ENCODE data around the gene MFSD11. TPM values are rescaled to one million over a fixed set of nuclear protein-coding genes. Genes with fewer than 3 reads are reported as not detected.
A peak's percentile ranks its signal among the peaks of the same experiment; 100 is the strongest.
"Not testable (repeated sequence)": the region's sequence is repeated elsewhere in the genome, so short reads cannot be mapped to it uniquely, and the experiment has no call there.

The MFSD11 gene
- total RNA-seq, 1 experiment from 2014 or later: 42.3 TPM

DNA sequence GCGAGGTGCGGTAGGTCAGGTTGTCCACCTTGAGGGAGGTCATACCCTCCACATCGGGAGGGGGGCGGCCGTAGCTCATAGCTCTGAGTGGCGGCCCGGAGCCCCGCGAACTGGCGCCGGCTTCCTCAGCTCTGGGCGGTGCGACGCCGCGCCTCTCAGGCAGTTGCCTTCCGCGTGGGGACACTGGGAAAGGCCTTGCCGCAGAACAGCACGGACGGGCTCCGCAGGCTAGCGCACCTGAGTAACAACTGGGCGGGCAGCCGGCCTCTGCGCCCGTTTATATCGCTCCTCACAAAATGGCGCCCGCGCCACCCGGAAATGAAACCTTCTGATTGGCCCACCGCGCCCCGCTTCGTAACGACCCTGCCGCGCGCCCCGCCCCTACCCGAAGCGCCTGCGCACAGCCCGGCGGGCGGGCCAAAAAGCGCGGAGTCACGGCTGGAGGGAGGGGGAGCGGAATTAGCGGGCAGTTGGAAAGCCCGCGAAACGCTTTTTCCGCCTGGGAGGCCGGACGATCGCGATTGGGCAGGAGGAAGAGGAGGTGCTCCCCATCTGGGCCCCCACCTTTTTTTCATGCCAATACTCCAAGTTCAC lies 740 bp upstream of the MFSD11 start, which contains the start of gene SRSF2:
Gene SRSF2 (minus strand): TSS at position 250 of the 594 bp plus-strand sequence. CDS start 171 bp downstream, at position 79.
- ATAC-seq (peak; percentile 87), DNase-seq (ENCODE audit: low read depth, low spot score) (peak; percentile 76)
- in situ Hi-C loops (cut with HindIII; ENCODE audit: low pct_unique_long_range_greater_than_20kb, low sequenced_read_pairs) (no loop called here), intact Hi-C loops (cut with micrococcal nuclease; ENCODE audit: unreplicated experiment) (no loop called here)
- H3K36me3 ChIP-seq (ENCODE audit: control insufficient read depth, insufficient read depth, low read length): peaks cover 53% of the 10 kb centered on the region
- TF ChIP-seq, protein P1, sequence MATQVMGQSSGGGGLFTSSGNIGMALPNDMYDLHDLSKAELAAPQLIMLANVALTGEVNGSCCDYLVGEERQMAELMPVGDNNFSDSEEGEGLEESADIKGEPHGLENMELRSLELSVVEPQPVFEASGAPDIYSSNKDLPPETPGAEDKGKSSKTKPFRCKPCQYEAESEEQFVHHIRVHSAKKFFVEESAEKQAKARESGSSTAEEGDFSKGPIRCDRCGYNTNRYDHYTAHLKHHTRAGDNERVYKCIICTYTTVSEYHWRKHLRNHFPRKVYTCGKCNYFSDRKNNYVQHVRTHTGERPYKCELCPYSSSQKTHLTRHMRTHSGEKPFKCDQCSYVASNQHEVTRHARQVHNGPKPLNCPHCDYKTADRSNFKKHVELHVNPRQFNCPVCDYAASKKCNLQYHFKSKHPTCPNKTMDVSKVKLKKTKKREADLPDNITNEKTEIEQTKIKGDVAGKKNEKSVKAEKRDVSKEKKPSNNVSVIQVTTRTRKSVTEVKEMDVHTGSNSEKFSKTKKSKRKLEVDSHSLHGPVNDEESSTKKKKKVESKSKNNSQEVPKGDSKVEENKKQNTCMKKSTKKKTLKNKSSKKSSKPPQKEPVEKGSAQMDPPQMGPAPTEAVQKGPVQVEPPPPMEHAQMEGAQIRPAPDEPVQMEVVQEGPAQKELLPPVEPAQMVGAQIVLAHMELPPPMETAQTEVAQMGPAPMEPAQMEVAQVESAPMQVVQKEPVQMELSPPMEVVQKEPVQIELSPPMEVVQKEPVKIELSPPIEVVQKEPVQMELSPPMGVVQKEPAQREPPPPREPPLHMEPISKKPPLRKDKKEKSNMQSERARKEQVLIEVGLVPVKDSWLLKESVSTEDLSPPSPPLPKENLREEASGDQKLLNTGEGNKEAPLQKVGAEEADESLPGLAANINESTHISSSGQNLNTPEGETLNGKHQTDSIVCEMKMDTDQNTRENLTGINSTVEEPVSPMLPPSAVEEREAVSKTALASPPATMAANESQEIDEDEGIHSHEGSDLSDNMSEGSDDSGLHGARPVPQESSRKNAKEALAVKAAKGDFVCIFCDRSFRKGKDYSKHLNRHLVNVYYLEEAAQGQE (IDR thresholded peaks at IDR 0.05; ENCODE audit: insufficient read depth in 1 of 2, low read depth in 2 of 2, low read length in 1 of 2): peak; percentile 8 to 71; a peak in 2 of 4 replicates
- TF ChIP-seq SIN3A (IDR thresholded peaks at IDR 0.05; ENCODE audit: borderline replicate concordance, insufficient read depth, low read depth, low read length) (peak; percentile 96; the same call in 1 of the 2 replicates), TCF7L2 (IDR thresholded peaks at IDR 0.05; ENCODE audit: low read depth, low read length) (no peak), POLR2AphosphoS5 (IDR thresholded peaks at IDR 0.05; ENCODE audit: low read depth, low read length) (peak; percentile 100)
- TF ChIP-seq, protein P2, sequence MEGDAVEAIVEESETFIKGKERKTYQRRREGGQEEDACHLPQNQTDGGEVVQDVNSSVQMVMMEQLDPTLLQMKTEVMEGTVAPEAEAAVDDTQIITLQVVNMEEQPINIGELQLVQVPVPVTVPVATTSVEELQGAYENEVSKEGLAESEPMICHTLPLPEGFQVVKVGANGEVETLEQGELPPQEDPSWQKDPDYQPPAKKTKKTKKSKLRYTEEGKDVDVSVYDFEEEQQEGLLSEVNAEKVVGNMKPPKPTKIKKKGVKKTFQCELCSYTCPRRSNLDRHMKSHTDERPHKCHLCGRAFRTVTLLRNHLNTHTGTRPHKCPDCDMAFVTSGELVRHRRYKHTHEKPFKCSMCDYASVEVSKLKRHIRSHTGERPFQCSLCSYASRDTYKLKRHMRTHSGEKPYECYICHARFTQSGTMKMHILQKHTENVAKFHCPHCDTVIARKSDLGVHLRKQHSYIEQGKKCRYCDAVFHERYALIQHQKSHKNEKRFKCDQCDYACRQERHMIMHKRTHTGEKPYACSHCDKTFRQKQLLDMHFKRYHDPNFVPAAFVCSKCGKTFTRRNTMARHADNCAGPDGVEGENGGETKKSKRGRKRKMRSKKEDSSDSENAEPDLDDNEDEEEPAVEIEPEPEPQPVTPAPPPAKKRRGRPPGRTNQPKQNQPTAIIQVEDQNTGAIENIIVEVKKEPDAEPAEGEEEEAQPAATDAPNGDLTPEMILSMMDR (IDR thresholded peaks at IDR 0.05): no peak
- H3K27ac ChIP-seq (ENCODE audit: low read length): peak within 1 kb of the TSS; percentile 98
- POLR2A ChIA-PET: interaction anchor here (0.5 kb wide), 1 partner anchor 9 kb away, joined by 10 read pairs; no protein-coding TSS in a partner anchor
- CTCF ChIA-PET: no interaction called here
- no peaks in the 10 kb centered on the region for H3K9me3 ChIP-seq (ENCODE audit: control insufficient read depth, insufficient read depth, low read depth, low read length)
- no TSS peak for BruUV-seq (replicated peaks)
- H3K4me1 ChIP-seq (ENCODE audit: control insufficient read depth, insufficient read depth, low read length): peaks cover 42% of the 10 kb centered on the region
- H3K27me3 ChIP-seq (ENCODE audit: control insufficient read depth, insufficient read depth, low read length): no peaks in the 10 kb centered on the region
- H3K4me3 ChIP-seq (ENCODE audit: low read depth in 2 of 2, low read length in 2 of 2): peak within 1 kb of the TSS; percentile 96 to 97

GRCh38 chr17:76738468-76738850 lies 540 bp downstream of the MFSD11 start:
- peak overlapping the region; percentile 91 for H3K27ac ChIP-seq (ENCODE audit: low read length)
- DNase-seq (ENCODE audit: low read depth, low spot score): no peak
- H3K27me3 ChIP-seq (ENCODE audit: control insufficient read depth, insufficient read depth, low read length): no peaks in the 10 kb centered on the region
- intact Hi-C loops (cut with micrococcal nuclease; ENCODE audit: unreplicated experiment) (no loop called here), in situ Hi-C loops (cut with HindIII; ENCODE audit: low pct_unique_long_range_greater_than_20kb, low sequenced_read_pairs) (no loop called here)
- POLR2A ChIA-PET: interaction anchor here (0.5 kb wide), 1 partner anchor 11 kb away, joined by 5 read pairs; no protein-coding TSS in a partner anchor
- no peaks in the 10 kb centered on the region for H3K9me3 ChIP-seq (ENCODE audit: control insufficient read depth, insufficient read depth, low read depth, low read length)
- BruUV-seq (replicated peaks): TSS peak; percentile 77
- peaks cover 34% of the 10 kb centered on the region for H3K4me1 ChIP-seq (ENCODE audit: control insufficient read depth, insufficient read depth, low read length)
- CTCF ChIA-PET: interaction anchor here (0.6 kb wide), 1 partner anchor 16 kb away, joined by 4 read pairs; no protein-coding TSS in a partner anchor
- ATAC-seq: no peak
- TF ChIP-seq, protein P1 (IDR thresholded peaks at IDR 0.05; ENCODE audit: insufficient read depth in 1 of 2, low read depth in 2 of 2, low read length in 1 of 2): no peak
- TF ChIP-seq TCF7L2 (IDR thresholded peaks at IDR 0.05; ENCODE audit: low read depth, low read length) (no peak), SIN3A (IDR thresholded peaks at IDR 0.05; ENCODE audit: borderline replicate concordance, insufficient read depth, low read depth, low read length) (no peak), POLR2AphosphoS5 (IDR thresholded peaks at IDR 0.05; ENCODE audit: low read depth, low read length) (no peak)
- TF ChIP-seq, protein P2 (IDR thresholded peaks at IDR 0.05): no peak
- H3K36me3 ChIP-seq (ENCODE audit: control insufficient read depth, insufficient read depth, low read length): peaks cover 44% of the 10 kb centered on the region
- H3K4me3 ChIP-seq (ENCODE audit: low read depth in 2 of 2, low read length in 2 of 2): peak overlapping the region; percentile 75 to 96

GRCh38 chr17:76739568-76740115 lies 1.7 kb downstream of the MFSD11 start:
- ATAC-seq; H3K27me3 ChIP-seq (ENCODE audit: control insufficient read depth, insufficient read depth, low read length); DNase-seq (ENCODE audit: low read depth, low spot score); in situ Hi-C loops (cut with HindIII; ENCODE audit: low pct_unique_long_range_greater_than_20kb, low sequenced_read_pairs); BruUV-seq (replicated peaks); H3K9me3 ChIP-seq (ENCODE audit: control insufficient read depth, insufficient read depth, low read depth, low read length); intact Hi-C loops (cut with micrococcal nuclease; ENCODE audit: unreplicated experiment): not testable (repeated sequence)
- Histone ChIP-seq H3K27ac (ENCODE audit: low read length) (peak overlapping the region; percentile 91), H3K4me3 (ENCODE audit: low read depth in 2 of 2, low read length in 2 of 2) (peak overlapping the region in 1 of 2 experiments; percentile 96; a peak in 2 of 4 replicates), H3K36me3 (ENCODE audit: control insufficient read depth, insufficient read depth, low read length) (peaks cover 33% of the 10 kb centered on the region), H3K4me1 (ENCODE audit: control insufficient read depth, insufficient read depth, low read length) (peaks cover 23% of the 10 kb centered on the region)
- ChIA-PET POLR2A (interaction anchor here (0.6 to 0.7 kb wide), 3 partner anchors 28 to 67 kb away, joined by 3 to 7 read pairs (median 6); no protein-coding TSS in a partner anchor), CTCF (interaction anchor here (0.6 kb wide), 1 partner anchor 109 kb away, joined by 3 read pairs; no protein-coding TSS in a partner anchor)

Measured in Panc1 (cell line).